Body of pancreas (tissue), 4 donors: Measurements from ENCODE around the gene SEMA3F.

Experiments
- POLR2A ChIP-seq, 3 donors: fragments of 450-650 bp; IDR thresholded peaks; one replicate each; pipeline ENCODE4 v1.6.1; 2016; ENCODE audit warnings: antibody characterized with exemption in 3 of 3, mild to moderate bottlenecking in 2 of 3
- TF ChIP-seq, protein P1 (sequence below), 7 experiments: fragments of 450-650 bp in 4 of 7; fragments of 200-600 bp in 3 of 7; sonication (generic) in 3 of 7; IDR thresholded peaks; one replicate each; pipeline ENCODE4 v1.5.1; 2016 to 2019; ENCODE audit warnings: antibody characterized with exemption in 7 of 7

DNA sequence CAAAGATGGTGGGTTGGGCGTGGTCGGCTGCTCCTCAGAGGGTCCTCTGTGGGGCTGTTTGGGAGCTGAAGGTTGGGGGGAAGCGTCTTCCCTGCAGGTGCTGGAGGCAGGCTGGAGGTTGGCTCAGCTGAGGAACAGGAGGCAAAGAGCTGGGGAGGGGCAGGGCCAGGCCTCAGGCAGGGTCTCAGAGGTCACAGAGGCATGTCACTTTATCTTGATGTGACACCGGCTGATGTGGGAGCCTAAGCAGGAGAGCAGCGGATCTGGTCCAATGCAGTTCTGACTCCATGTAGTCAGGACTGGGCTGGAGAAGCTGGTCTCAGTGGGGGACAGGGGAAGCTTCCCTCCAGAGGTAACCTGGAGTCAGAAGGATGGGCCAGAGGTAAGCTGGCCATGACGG is 28.6 kb downstream of the SEMA3F start:
- no peak for TF ChIP-seq POLR2A (IDR thresholded peaks at IDR 0.05)
- TF ChIP-seq, protein P1, sequence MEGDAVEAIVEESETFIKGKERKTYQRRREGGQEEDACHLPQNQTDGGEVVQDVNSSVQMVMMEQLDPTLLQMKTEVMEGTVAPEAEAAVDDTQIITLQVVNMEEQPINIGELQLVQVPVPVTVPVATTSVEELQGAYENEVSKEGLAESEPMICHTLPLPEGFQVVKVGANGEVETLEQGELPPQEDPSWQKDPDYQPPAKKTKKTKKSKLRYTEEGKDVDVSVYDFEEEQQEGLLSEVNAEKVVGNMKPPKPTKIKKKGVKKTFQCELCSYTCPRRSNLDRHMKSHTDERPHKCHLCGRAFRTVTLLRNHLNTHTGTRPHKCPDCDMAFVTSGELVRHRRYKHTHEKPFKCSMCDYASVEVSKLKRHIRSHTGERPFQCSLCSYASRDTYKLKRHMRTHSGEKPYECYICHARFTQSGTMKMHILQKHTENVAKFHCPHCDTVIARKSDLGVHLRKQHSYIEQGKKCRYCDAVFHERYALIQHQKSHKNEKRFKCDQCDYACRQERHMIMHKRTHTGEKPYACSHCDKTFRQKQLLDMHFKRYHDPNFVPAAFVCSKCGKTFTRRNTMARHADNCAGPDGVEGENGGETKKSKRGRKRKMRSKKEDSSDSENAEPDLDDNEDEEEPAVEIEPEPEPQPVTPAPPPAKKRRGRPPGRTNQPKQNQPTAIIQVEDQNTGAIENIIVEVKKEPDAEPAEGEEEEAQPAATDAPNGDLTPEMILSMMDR (IDR thresholded peaks at IDR 0.05) = no peak
